GM18526 (cell line): Measurements from ENCODE around the gene C5.

Experiments
- POLR2A ChIP-seq: IDR thresholded peaks from 3 replicates; pipeline ENCODE4 v1.6.1; 2011; ENCODE audit not compliant: insufficient read length; ENCODE audit errors: extremely low read depth

C5 gene

GRCh38 chr9:121013911-121014310 is 36.2 kb downstream of the C5 start:
- TF ChIP-seq POLR2A, result no peak

- no peak for TF ChIP-seq POLR2A
Observed at GRCh38 chr9:121009650-121010049, 40.4 kb downstream of the C5 start.

GRCh38 chr9:120999317-120999716 is 50.8 kb downstream of the C5 start:
- TF ChIP-seq POLR2A, result no peak

- no peak for TF ChIP-seq POLR2A
Observed at GRCh38 chr9:120998111-120998510, 52.0 kb downstream of the C5 start.

GRCh38 chr9:120997502-120997901 is 52.6 kb downstream of the C5 start:
- TF ChIP-seq POLR2A, result no peak

- TF ChIP-seq POLR2A, result no peak
Observed at GRCh38 chr9:120996409-120996808, 53.7 kb downstream of the C5 start.

- no peak for TF ChIP-seq POLR2A
Observed at GRCh38 chr9:120989065-120989464, 61.0 kb downstream of the C5 start.

GRCh38 chr9:120985819-120986222 is 64.3 kb downstream of the C5 start:
- TF ChIP-seq POLR2A, result no peak

- TF ChIP-seq POLR2A, result no peak
Observed at GRCh38 chr9:120983259-120983837, 66.7 kb downstream of the C5 start.

GRCh38 chr9:120982836-120983235 is 67.2 kb downstream of the C5 start:
- TF ChIP-seq POLR2A, result no peak

- TF ChIP-seq POLR2A, result no peak
Observed at GRCh38 chr9:120980951-120981350, 69.1 kb downstream of the C5 start.

GRCh38 chr9:120979797-120980196 is 70.3 kb downstream of the C5 start:
- TF ChIP-seq POLR2A, result no peak

GRCh38 chr9:120978987-120979386 is 71.1 kb downstream of the C5 start:
- TF ChIP-seq POLR2A, result no peak

GRCh38 chr9:120977321-120977720 is 72.8 kb downstream of the C5 start:
- no peak for TF ChIP-seq POLR2A

- no peak for TF ChIP-seq POLR2A
Observed at GRCh38 chr9:120974921-120975320, 75.2 kb downstream of the C5 start.

- TF ChIP-seq POLR2A, result no peak
Observed at GRCh38 chr9:120974181-120974580, 75.9 kb downstream of the C5 start.

- no peak for TF ChIP-seq POLR2A
Observed at GRCh38 chr9:120971938-120972337, 78.1 kb downstream of the C5 start.
